K562 (cell line): ENCODE data around the gene FASLG. TPM values are rescaled to one million over a fixed set of nuclear protein-coding genes. Genes with fewer than 3 reads are reported as not detected.

ENCODE experiments used
- ATAC-seq: fragments of 200-7000 bp; cut with Tn5 transposase; 3 replicates; pipeline ENCODE4 v1.9.1; 2020; ENCODE audit warnings: moderate library complexity
- BruUV-seq: library from RNA; stranded (reverse); fragments of 400-500 nt; replicated peaks from 2 replicates; lab custom pipeline; 2021; lab: Mats Ljungman, UMichigan
- CTCF ChIA-PET: fragments of 300-600 bp; formaldehyde crosslinking; extraction: SDS; loops from one replicate; lab custom pipeline; 2021; ENCODE audit warnings: low intra/inter-chr PET ratio; lab: Yijun Ruan, JAX
- POLR2A ChIA-PET: fragments of 300-600, 350-650 bp; sonication (Branson Sonifier 250); formaldehyde crosslinking; extraction: SDS; loops from one replicate; lab custom pipeline; 2021; ENCODE audit warnings: antibody characterized with exemption, inconsistent platforms; lab: Yijun Ruan, JAX
- DNase-seq, 4 experiments: peaks; one replicate each; pipeline versions ENCODE4 v3.0.0 to v3.0.0-alpha.2; 2011 to 2018; ENCODE audit warnings: low spot score in 3 of 4, mixed read lengths in 3 of 4; ENCODE audit errors: extremely low read depth in 1 of 4
- FAIRE-seq: peaks from 2 replicates; lab custom pipeline; 2011; peaks lifted over from hg19 to GRCh38; lab: Jason Lieb, UNC
- H2AFZ ChIP-seq: 2 replicates; pipeline ENCODE4 v1.6.0; 2011; ENCODE audit warnings: low read depth, low read length, control low read depth, inconsistent platforms
- H3K27ac ChIP-seq: fragments of 200-600 bp; 3 replicates; pipeline ENCODE4 v1.8.0; 2011; ENCODE audit warnings: low read depth, mild to moderate bottlenecking, control low read depth, inconsistent platforms, low read length, moderate library complexity, mixed read lengths; ENCODE audit errors: extremely low read depth
- H3K27me3 ChIP-seq, 2 experiments: fragments of 300-600 bp in 1 of 2; 2 replicates in 1 of 2; 3 replicates in 1 of 2; pipeline versions ENCODE4 v1.6.0 to v1.8.0; 2011; ENCODE audit warnings: inconsistent platforms in 2 of 2, low read length in 2 of 2, mild to moderate bottlenecking in 1 of 2, mixed read lengths in 1 of 2, moderate library complexity in 1 of 2; ENCODE audit not compliant: control insufficient read depth in 2 of 2, insufficient read depth in 2 of 2
- H3K36me3 ChIP-seq: fragments of 300-600 bp; 3 replicates; pipeline ENCODE4 v1.8.0; 2011; ENCODE audit warnings: mild to moderate bottlenecking, low read length, inconsistent platforms; ENCODE audit not compliant: control insufficient read depth, insufficient read depth
- H3K4me1 ChIP-seq, 2 experiments: fragments of 200-600 bp in 1 of 2; replicated peaks in 1 of 2; 2 replicates in 1 of 2; 3 replicates in 1 of 2; pipeline versions ENCODE4 v1.5.1 to v1.8.0; 2011; ENCODE audit warnings: inconsistent platforms in 2 of 2, low read length in 2 of 2, mild to moderate bottlenecking in 1 of 2, mixed read lengths in 1 of 2, moderate library complexity in 1 of 2; ENCODE audit not compliant: control insufficient read depth in 2 of 2, insufficient read depth in 2 of 2
- H3K4me2 ChIP-seq: 2 replicates; pipeline ENCODE4 v1.6.1; 2011; ENCODE audit warnings: low read length, control low read depth, inconsistent platforms, mixed read lengths; ENCODE audit not compliant: insufficient read depth
- H3K4me3 ChIP-seq: fragments of 200-600 bp; sonication (generic), shearing (Covaris generic); 2 replicates; pipeline ENCODE4 v1.5.1; 2016; ENCODE audit warnings: control low read depth, inconsistent platforms
- H3K79me2 ChIP-seq: fragments of 200-600 bp; 3 replicates; pipeline ENCODE4 v1.8.0; 2011; ENCODE audit warnings: low read length, inconsistent platforms; ENCODE audit not compliant: control insufficient read depth, insufficient read depth
- H3K9ac ChIP-seq, 2 experiments: 2 replicates each; pipeline versions ENCODE4 v1.6.0 to v1.6.1; 2011; ENCODE audit warnings: low read depth in 2 of 2, low read length in 2 of 2, control low read depth in 1 of 2, inconsistent platforms in 1 of 2, mild to moderate bottlenecking in 1 of 2, mixed read lengths in 1 of 2; ENCODE audit not compliant: insufficient read depth in 1 of 2
- H3K9me1 ChIP-seq: one replicate; pipeline ENCODE4 v1.6.0; 2011; ENCODE audit warnings: inconsistent platforms, mild to moderate bottlenecking, low read length, moderate library complexity; ENCODE audit not compliant: control insufficient read depth, insufficient read depth
- H3K9me3 ChIP-seq: replicated peaks from 2 replicates; pipeline ENCODE4 v1.5.1; 2011; ENCODE audit warnings: low read depth, low read length, inconsistent platforms; ENCODE audit not compliant: control insufficient read depth, insufficient read depth
- H4K20me1 ChIP-seq: replicated peaks from 2 replicates; pipeline ENCODE4 v1.6.1; 2011; ENCODE audit warnings: low read length, inconsistent platforms, mixed read lengths; ENCODE audit not compliant: control insufficient read depth, insufficient read depth
- FOSL1 ChIP-seq: fragments of 200-800 bp; sonication (Bioruptor generic); conservative IDR thresholded peaks from 2 replicates; pipeline ENCODE4 v1.6.1; 2016; ENCODE audit warnings: missing genetic modification characterization, missing compliant biosample characterization
- L3MBTL2 ChIP-seq: fragments of 450-650 bp; IDR thresholded peaks from 2 replicates; pipeline ENCODE4 v1.6.1; 2016; ENCODE audit warnings: mild to moderate bottlenecking, moderate library complexity
- MBD2 ChIP-seq: sonication (generic); IDR thresholded peaks from 2 replicates; pipeline ENCODE4 v1.6.1; 2016; ENCODE audit warnings: low read depth, borderline replicate concordance
- RBFOX2 ChIP-seq: fragments of 200-400 bp; formaldehyde crosslinking; IDR thresholded peaks from 2 replicates; pipeline ENCODE4 v1.6.1; 2017; ENCODE audit warnings: low read depth, mild to moderate bottlenecking, low read length, moderate library complexity
- SLC30A9 ChIP-seq: fragments of 250-450 bp; sonication (Bioruptor Pico); IDR thresholded peaks from 2 replicates; pipeline ENCODE4 v1.8.0; 2022; ENCODE audit warnings: mild to moderate bottlenecking, moderate library complexity
- ZNF282 ChIP-seq: sonication (generic); formaldehyde crosslinking; IDR thresholded peaks from 2 replicates; pipeline ENCODE4 v1.8.1; 2023; ENCODE audit warnings: missing genetic modification reagents
- WGBS: fragments of 100-300 bp; shearing (Covaris generic); methylation state at CpG from one replicate; pipeline ENCODE4 v1.1.6; 2016; ENCODE audit warnings: low coverage, mixed read lengths; ENCODE audit not compliant: insufficient coverage; ENCODE audit errors: missing lambda C conversion rate; 5-methylcytosine and 5-hydroxymethylcytosine counted together
- in situ Hi-C: fragments of 300-500 bp; cut with MboI; formaldehyde crosslinking; loops from 4 replicates; pipeline ENCODE4 v1.15.0; 2018; ENCODE audit warnings: inconsistent platforms, mixed read lengths
- intact Hi-C: fragments of 100-400 bp; cut with micrococcal nuclease; formaldehyde crosslinking; loops from 2 replicates; pipeline ENCODE4 v1.14.2; 2022
- polyA plus RNA-seq, 8 experiments: library from polyadenylated mRNA; depleted of rRNA in 4 of 8; stranded (reverse) in 5 of 8; unstranded in 3 of 8; fragments of >200 nt; fragmentation: Nextera tagmentation in 2 of 8; fragmentation: Illumina TruSeq in 1 of 8; extraction: Ambion mirVana in 2 of 8; extraction: Trizol in 1 of 8; gene quantifications; 2 replicates each; pipeline versions ENCODE4 v1.2.1 to v1.2.3, GENCODE V29; 2011 to 2014; ENCODE audit warnings: inconsistent platforms in 1 of 8, missing spikeins in 1 of 8
- total RNA-seq, 7 experiments: library from RNA; depleted of rRNA in 6 of 7; stranded (reverse); fragments of >200 nt in 6 of 7; fragmentation: Illumina TruSeq in 2 of 7; extraction: Trizol in 2 of 7; gene quantifications; 2 replicates each; pipeline versions ENCODE4 v1.2.1 to v1.2.3, GENCODE V29; 2011 to 2021; ENCODE audit warnings: low replicate concordance in 1 of 7

FASLG gene
- total and polyA plus RNA-seq, 9 of the 15 experiments (the other 6 are each of a cell fraction or from before 2014, with no cell fraction given), result not detected

DNA sequence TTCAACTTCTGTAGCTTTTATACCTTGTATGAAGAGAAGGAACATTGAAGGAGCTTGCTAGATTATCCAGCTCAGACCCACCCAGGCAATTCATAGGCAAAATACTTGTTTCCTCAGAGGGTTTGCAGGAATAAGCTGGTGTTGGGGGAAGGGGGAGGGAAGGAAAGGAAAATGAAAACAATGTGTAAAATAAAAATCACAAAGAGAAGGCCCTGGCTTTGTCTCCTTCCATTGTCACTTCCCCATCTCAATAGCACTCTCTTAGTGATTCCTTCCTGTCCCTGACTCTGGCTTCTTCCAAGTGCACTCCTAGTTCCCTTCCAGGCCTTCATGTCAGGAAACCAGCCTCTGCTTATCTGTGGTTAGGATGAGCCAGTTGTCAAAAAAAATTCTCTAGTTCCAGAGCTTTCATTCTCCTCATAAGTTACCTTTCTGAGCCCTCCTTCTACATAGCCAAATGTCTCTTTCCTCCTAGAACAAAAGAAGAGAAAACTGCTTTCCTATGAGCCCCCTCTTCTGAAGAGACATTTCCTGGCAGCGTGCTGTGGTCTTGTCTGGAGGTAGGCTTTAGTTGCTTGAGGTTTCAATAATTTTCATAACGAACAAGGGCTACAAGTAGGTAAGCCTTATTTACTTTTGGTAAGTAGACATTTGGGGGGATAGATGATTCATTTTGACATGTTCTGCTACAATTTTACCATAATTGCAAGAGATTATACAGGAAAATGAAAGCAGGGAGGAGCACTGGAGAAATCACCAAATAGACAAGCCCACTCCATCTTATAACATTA lies 45.7 kb downstream of the FASLG start:
- POLR2A ChIA-PET, result interaction anchor here (0.8 to 1.2 kb wide), 2 partner anchors 10 to 13 kb away, joined by 3 to 4 read pairs; no protein-coding TSS in a partner anchor
- ATAC-seq (no peak), DNase-seq (no peak), FAIRE-seq (no peak)
- no peaks in the 10 kb centered on the region for H4K20me1 ChIP-seq
- peaks cover 0 to 3% of the 10 kb centered on the region in 2 experiments; a peak in 2 of 5 replicates for H3K27me3 ChIP-seq
- H3K27ac ChIP-seq, result no peak overlapping the region
- H3K36me3 ChIP-seq, result no peaks in the 10 kb centered on the region
- in situ Hi-C loops, result no loop called here
- no peak overlapping the region for H3K4me2 ChIP-seq
- no peak overlapping the region for H2AFZ ChIP-seq
- CTCF ChIA-PET, result no interaction called here
- H3K79me2 ChIP-seq, result no peaks in the 10 kb centered on the region
- no peaks in the 10 kb centered on the region for H3K9me3 ChIP-seq
- H3K9ac ChIP-seq, result no peak overlapping the region
- BruUV-seq, result no TSS peak
- intact Hi-C loops, result no loop called here
- H3K4me3 ChIP-seq, result no peak overlapping the region
- H3K9me1 ChIP-seq, result no peaks in the 10 kb centered on the region
- no peak for TF ChIP-seq ZNF282 (CRISPR knock-in tag)
- TF ChIP-seq MBD2, result no peak
- TF ChIP-seq L3MBTL2, result no peak
- no peak for TF ChIP-seq SLC30A9
- no peak for TF ChIP-seq RBFOX2
- TF ChIP-seq FOSL1 (tag), result peak; percentile 31; the same call in 1 of the 2 replicates
- WGBS, result 11% methylated on average over 2 of the region's 2 CpGs
- H3K4me1 ChIP-seq, result peaks cover 0 to 2% of the 10 kb centered on the region in 2 experiments; a peak in 1 of 5 replicates
